NCI-H146 treated with DMSO at 0.1 percent for 48 hours (cell line): ENCODE data around the gene B3GAT1.

Source experiments
- DNase-seq: peaks from one replicate; lab custom pipeline; 2025; ENCODE audit not compliant: unreplicated experiment; lab: John Stamatoyannopoulos, UW

B3GAT1 gene

DNA sequence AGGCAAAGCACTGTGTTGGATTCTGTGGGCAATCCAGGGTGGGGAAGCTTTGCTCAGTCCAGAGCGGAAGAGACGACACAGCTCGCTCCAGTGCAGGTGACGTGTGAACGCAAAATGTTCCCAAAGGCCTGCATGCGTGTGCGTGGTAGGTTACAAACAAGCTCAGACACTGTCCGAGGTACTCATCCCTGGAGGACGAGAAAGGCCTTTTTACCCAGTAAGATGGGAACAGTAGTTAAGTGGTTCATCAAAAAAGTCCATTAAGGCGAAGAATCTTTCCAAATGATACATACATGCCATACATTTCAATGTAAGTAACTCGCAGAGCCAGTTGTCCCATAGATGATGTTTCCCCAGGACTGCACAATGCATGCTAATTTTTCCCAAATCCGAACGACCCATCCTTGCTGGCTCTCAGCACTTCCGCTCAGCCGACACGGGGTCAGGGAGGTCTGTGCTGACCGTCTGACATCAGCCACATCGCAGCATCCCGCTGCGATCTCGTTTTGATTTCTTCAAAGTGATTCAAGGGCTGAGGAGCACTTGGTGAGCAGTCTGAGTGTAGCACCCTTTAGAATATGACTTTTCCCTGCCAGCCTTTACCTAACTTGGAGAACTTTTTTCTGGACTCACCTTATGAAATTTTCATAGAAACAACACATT, 19.0 kb downstream of the B3GAT1 start:
- no peak for DNase-seq

DNA sequence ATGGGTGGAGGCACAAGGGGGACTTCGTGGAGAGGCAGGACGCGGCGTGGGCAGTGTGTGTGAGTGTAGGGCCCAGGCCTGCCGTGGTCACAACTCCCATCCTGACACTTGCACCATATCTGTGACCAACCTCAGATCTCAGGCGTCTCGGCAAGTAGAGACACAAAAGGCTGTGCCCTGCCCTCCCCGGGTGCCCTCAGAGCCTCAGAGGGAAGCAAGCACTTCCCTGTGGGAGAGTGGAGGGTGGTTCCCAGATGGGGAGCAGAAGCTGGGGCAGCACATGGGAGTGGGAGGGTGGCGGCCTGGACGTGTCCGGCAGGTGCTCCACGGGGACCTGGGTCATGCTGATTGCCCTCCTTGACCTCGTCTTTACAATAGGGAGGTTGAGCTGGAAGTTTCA, 20.4 kb downstream of the B3GAT1 start:
- DNase-seq, result no peak

DNA sequence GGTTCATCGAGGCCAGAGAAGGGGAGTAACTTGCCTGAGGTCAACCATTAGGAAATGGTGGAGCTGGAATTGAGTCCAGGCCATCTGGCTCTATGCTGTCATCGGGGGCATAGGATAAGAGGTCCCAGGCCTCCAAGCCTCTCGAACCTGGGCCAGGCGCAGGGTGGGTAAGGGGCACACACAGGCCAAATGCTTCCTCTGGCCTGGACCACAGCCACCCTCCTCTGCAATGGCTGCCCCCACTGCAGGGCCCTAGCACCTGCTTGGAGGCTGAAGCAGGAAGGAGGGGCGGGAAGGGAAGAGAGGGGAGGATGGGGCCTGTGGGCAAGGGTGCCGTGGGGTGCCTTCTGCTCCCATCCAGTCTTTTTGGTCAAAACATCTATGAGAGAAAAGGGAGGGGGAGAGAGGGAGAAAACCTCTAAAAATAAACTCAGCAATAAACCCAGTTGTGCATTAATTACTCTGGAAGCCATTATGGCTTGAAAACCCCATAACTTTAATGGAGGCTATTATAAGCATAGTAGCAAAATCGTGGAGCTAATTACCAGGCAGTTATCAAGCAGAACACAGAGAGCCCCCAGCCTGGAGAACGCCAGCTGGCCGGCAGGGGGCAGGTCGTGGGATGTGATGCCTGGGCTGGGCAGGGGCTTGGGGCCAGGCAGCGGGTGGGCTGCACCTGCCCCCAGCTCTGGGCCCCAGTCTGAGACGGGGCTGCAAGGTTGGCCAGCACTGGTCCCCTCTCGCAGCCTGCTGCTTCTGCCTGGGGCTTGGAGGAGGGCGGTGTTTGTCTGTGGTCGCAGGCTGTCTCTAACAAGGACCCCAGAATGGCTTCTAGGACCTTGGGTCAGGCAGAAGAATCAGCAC, 21.1 kb downstream of the B3GAT1 start:
- no peak for DNase-seq

DNA sequence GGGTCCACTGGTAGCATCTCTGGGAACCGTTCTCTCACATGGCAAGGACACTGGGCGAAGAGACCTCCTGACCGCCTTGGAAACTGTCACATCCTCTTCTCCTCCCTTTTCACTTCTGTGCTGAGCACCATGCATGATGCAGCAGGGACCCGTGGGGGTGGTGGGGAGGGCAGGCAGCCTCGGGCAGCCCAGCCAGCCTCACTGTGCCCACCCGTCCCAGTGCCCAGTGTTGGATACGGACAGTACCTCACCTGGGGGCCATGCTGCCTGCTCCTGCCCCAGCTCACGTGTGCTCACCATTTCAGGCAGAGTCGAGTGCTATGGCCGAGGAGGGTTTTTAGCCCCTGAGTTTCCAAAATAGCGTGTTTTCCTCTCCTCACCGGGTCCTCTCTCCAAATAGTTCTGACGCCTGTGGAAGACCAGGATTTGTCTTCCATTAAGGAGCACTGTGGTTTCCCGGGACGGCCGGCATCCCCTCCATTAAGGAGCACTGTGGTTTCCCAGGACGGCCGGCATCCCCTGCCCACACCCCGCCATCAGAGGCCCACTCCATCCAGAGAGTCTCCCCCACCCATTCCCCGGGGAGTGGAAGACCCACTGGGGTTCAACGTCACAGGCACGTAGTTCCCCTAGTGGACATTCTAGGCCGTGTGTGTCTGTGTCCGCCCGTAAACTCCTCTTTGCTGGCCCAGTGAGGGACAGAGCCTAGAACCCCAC, 22.4 kb downstream of the B3GAT1 start:
- DNase-seq, result no peak

DNA sequence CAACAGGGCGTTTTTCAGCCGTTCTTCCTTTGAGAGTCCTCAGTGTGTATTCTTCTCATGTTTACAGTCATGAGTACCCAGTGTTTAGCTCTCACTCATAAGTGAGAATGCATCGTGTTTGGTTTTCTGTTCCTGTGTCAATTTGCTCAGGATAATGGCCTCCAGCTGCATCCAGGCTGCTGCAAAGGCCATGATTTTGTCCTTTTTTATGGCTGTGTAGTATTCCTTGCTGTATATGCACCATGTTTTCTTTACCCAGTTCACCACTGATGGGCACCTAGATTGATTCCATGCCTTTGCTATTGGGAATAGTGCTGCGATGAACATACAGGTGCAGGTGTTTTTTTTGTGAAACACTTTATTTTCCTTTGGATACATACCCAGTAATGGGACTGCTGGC, 23.5 kb downstream of the B3GAT1 start:
- DNase-seq, result no peak

DNA sequence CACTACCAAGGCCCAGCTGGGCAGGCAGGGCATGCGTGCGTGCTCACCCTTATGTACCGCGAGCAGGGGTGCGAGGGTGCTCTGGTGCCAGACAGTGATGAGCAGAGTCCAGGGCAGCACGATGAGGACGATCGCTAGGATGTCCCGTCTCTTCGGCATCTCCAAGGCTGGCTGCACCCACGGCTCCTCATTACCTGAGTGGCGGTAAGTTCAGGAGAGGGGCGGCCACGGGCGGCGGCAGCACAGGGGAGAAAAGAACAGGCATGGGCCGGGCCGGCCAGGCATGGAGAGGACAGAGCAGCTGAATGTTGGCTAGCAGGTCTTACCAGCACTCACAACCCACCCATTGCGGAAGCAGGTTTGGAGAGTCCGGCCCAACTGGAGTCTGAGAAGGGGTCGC, 24.5 kb downstream of the B3GAT1 start:
- DNase-seq, result no peak

DNA sequence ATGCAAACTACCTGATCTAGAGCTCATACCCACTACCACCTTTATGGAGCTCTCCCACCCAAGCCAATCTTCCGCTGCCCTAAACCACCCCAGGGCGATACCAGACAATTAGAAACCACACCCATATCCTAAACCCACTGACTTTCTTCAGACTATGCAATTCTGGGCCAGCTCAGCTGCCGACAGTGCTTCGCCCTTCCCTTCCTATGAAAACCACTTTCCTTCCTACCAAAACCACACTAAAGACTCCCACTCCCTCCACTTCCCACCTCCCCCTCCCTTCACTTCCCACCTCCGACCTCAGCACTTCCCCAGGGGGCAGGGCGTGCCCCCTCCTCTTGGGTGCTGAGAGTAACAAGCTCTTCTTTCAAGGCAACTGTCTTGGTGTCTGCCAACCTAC, 25.1 kb downstream of the B3GAT1 start:
- no peak for DNase-seq

DNA sequence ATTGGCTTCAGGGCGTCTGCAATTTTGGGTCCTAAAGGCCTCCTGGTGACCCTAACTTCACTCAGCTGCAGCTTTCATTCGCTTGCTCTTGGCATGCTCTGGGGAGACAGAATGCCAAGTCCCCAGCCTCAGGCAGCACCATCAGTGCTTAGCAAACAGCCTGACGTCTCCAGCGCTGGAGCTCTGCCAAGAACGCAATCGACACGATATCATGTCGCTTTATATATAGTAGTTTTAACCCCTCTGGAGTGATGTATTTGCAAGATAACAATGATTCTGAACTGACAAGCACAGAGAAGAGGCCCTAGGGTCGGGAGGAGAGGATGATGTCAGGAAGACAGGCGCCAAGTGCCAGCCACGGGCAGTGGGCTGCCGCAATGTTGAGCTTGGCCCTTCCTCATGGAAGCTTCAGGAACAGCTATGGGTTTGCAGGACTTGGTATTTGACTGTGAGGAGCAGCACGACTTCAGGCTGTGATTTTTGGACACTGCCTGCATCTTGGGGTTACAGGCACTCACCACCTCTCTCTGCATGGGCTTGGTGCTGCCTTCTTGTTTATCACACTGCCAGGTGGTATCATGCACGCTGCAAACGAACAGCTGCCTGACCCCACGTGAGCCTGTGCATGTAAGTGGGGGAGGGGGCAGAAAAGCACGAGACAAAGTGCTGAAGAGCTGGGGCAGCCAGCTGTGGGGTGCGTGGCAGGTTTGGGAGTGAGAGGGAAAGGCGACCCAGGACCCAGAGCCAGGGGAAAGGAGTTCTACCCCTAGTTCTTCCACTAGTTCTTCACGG, 26.1 kb downstream of the B3GAT1 start:
- DNase-seq, result peak; percentile 35

DNA sequence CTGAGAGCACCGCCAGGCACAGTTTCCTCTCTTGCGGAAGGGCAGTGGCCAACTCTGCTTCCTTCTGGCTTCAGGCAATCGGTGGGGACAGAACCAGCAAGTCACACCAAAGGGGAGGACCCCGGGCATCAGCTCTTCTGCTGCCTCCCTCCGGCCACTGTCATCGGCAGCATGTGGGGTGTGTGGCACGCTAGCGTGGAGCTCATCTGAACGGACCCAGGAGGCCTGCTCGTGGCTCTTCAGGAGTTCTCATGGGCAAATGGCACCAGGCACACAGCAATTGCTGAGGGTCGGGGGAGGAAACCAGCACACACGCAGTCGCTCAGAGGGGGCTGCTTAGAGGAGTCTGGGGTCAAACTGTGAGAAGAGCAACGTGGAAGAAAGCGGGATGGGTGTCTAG, 26.9 kb downstream of the B3GAT1 start:
- DNase-seq, result no peak

DNA sequence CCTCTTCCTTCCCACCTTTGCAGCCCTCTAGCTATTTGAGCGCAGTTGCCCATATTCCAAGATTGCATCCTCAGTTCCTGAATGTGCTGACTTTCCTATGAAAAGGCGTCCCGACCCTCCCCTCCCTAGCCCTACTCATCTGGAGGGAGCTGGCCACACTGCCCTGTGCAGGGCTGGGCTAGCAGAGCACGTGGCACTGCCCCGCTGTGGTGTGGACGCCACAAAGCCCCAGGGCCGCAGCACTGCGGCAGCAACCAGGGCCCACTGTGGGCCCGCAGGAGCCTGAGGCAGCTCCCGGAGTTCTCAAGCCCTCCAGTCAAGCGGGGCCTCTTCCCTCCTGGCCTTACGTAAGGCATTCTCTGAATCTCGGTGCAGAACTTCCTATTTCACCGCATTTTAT, 27.6 kb downstream of the B3GAT1 start:
- DNase-seq, result no peak

DNA sequence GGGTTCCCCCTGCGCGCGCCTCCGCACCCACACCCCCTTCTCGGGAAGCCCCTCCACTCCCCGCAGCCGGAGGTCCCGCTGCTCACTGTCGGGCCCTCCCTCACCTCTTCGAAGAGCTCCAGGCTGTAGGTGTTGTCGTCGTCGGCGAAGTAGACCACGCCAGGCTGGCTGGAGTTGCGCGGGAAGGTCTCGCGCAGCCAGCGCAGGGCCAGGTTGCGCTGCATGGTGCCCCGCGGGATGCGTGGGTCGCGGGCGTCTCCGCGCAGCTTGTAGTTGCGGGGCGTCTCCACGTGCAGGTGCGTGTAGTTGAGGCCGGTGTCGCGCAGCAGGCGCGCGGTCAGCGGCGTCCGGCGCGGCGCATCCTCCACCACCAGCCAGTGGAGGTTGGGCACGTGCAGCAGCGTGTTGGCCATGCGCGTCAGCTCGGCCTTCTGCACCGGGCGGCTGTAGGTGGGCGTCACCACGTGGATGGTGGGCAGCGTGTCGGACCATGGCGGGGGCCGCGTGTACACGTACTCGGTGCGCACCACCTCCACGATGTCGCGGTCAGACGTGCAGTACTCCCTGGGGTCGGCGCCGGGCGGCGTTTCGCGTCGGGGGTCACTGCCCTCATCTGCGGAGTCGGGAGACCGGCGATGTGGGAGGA, 28.3 kb downstream of the B3GAT1 start:
- DNase-seq, result no peak

DNA sequence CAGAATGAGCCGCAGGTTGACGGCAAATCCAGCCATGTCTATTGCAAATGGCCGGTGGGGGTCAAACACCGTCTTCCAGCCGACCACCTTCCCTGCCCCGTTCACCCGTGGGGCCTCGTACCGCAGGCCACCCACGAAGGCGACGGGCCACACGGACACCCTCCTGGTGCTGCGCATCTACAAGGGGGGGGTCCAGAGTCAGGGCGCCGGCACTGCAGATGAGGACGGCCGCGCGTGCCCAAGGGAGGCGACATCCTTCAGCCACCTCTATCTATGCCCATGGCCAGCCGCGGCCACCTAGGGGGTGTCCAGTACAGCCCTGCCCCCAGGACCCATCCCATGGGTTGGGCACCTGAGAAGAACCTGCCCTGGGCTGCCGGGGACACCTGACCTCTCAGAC, 29.2 kb downstream of the B3GAT1 start:
- DNase-seq, result no peak

DNA sequence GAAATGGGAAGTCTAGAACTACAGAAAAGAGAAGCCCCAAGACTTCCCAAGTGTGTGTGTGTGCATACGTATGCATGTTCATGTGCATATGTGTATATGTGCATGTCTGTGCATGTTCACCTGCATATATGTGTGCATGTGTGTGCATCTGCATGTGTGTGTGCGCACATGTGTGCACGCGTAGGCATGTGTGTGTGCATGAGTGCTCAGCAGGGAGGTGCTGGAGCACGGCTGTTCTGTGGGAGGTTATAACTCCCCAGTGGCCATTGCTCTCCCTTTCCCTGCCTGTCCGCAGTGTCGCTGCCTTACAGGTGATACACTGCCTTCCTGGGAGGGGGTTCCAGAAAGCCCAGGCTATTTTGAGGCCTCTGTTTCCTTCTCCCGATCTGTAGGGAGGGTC, 29.8 kb downstream of the B3GAT1 start:
- no peak for DNase-seq

DNA sequence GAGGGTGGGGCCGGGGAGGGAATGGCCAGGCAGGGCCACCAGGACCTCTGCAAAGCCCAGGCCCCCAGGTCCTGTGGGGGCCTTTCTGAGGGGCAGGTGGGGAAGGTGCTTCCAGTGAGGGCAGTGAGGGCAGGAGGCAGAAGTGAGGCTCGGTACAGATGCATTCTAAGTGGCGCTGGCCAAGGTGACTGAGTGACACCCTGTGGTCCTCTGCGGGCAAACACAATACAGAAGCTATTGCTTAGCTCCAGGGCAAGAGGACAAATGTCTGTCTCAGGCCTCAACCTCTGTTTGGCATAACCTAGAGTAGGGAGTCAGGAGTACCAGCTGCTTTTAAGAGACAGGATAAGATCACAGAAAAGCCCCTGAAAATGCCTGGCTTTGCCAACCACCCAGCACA, 31.3 kb downstream of the B3GAT1 start:
- no peak for DNase-seq

DNA sequence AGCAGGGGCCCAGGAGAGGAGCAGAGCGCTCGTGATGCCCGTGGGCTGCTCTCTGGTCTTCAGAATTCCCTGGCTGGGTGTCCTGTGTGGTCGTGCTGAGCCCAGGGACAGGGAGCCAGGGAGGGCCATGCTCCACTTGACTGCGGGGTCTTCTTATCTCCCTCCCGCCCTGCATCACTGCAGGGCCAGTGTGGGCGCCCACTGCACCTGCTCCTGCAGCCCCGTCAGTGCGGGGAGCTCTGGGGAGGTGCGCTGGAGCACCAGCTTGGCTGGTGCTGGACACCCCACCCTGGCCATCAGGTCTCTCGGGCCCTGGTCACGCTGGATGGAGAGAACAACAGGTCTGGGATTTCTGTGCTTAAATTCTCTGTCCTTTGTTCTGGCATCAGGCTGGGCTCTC, 31.8 kb downstream of the B3GAT1 start:
- DNase-seq, result no peak

DNA sequence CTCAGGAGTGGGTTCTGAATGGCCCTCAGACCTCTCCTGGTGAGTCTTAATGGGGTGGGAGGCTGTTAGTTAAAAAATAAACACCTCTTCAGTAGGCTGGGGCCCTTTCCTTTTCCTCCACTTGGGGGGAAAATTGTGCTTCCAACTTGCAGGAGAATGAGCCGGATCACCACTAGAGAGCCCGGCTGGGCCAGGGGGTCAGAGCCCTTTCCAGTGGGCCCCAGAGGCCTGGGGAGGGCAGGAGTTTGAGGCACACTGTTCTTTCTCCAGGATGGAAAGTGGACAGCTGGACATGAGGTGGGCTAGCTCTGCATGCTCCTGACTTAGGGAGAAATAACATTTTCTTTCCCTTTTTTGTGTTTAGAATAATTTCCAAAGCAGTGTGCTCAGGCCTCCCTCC, 32.8 kb downstream of the B3GAT1 start:
- no peak for DNase-seq

DNA sequence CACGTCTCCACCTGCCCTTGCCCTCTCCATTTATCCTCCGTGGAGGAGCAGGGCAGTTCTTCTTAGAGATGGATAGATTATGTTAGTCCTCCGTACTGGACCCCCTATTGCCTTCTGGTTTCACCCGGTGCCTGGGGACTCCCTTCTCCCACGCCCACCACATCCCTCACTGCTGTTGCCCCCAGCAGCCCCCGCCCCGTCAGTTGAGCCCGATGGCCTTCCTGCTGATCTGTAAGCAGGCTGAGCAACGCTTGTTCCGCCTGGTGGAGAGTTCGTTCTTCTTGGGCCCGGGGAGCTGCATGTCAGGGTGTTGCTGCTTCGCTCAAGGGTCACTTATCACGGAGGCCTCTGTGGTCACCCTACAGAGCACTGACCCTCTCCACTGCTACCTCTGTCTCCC, 34.2 kb downstream of the B3GAT1 start:
- no peak for DNase-seq

DNA sequence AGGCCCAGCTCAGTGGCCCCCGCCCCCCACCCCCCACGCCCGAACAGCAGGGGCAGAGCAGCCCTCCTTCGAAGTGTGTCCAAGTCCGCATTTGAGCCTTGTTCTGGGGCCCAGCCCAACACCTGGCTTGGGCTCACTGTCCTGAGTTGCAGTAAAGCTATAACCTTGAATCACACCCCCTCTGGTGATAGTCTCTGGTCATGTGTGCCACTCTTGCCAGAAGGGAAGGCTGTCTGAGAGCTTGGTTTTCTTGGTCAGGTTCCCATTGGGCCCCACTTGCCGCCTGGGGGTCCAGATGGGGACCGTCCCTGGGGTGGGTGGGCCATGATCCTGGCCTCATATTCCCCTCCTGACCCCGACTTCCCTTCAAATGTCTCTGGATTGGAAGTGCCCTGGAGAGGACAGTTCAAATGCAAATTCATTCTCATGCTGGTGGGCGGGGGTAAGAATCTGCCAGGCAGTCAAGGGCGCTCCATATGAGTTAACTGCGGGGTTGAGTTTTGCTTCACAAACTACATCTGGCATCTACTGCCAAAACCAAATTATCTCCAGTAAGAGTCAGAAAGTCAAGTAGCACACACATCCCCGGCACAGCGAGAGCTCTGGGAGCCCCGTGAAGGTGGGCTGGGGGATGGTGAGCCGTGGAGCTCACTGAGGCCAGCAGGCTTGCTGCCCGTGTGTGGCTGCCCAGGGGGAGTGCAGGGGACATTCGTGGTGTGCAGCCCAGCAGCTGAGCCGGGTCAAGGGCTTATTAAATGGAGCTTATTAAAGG, 35.7 kb downstream of the B3GAT1 start:
- DNase-seq, result no peak

DNA sequence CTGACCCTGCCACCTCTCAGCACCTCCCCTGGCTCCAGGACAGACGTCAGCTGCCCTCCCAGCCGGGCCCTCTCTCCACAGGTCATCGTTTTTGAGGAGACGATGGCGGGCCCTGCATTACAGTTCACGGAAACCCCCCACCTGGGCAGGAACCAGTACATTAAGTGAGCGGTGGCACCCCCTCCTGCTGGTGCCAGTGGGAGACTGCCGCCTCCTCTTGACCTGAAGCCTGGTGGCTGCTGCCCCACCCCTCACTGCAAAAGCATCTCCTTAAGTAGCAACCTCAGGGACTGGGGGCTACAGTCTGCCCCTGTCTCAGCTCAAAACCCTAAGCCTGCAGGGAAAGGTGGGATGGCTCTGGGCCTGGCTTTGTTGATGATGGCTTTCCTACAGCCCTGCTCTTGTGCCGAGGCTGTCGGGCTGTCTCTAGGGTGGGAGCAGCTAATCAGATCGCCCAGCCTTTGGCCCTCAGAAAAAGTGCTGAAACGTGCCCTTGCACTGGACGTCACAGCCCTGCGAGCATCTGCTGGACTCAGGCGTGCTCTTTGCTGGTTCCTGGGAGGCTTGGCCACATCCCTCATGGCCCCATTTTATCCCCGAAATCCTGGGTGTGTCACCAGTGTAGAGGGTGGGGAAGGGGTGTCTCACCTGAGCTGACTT, 37.0 kb downstream of the B3GAT1 start:
- no peak for DNase-seq

DNA sequence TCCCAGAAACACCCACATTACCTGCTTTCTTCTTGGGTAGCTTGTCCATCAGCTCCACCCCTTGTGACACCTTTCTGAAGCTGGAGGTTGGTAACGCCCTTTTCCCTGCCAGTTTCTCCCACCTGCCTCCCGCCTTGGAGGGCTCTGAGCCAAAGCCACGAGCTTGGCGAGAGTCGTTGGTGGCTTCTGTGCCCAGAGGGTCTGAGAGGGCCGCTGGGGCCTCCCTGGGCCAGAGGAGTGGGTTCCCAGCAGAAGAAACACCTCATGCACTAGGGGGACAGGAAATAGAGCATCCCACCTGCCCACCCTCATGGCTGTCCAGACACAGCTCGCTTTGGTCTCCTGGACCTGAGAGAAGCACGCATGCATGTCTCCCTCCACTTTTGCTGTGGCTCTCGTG, 37.9 kb downstream of the B3GAT1 start:
- no peak for DNase-seq
